OCI-LY3 (cell line): Measurements from ENCODE around the gene PCF11.

Source experiments
- CTCF ChIP-seq: fragments of 200-600, 300-600 bp; sonication (generic); IDR thresholded peaks from 2 replicates; pipeline ENCODE4 v1.5.1; 2014; ENCODE audit warnings: antibody characterized with exemption, low read length, low read depth
- EZH2phosphoT487 ChIP-seq: fragments of 200-600 bp; shearing (Covaris generic); IDR thresholded peaks from 2 replicates; pipeline ENCODE4 v1.6.1; 2018; ENCODE audit warnings: antibody characterized with exemption, mixed run types, low read depth

- no peak for TF ChIP-seq CTCF
- TF ChIP-seq EZH2phosphoT487 = no peak
These were observed 11.8 kb downstream of the PCF11 start for GRCh38 chr11:83168756-83169155.
